GM12891 (cell line): Measurements from ENCODE around the gene LGR5.

Experiments
- PAX5 ChIP-seq: IDR thresholded peaks from 2 replicates; pipeline ENCODE4 v1.6.1; 2011; ENCODE audit warnings: low read length, moderate library complexity, mild to moderate bottlenecking; ENCODE audit not compliant: insufficient read depth, severe bottlenecking
- POLR2A ChIP-seq: IDR thresholded peaks from 2 replicates; pipeline ENCODE4 v1.6.1; 2011; ENCODE audit warnings: low read depth, low read length, control low read depth
- POLR2AphosphoS5 ChIP-seq: IDR thresholded peaks from 2 replicates; pipeline ENCODE4 v1.6.1; 2011; ENCODE audit warnings: low read depth, low read length, control low read depth
- SPI1 ChIP-seq: IDR thresholded peaks from 2 replicates; pipeline ENCODE4 v1.6.1; 2011; ENCODE audit warnings: low read depth, low read length, control low read depth
- TAF1 ChIP-seq: IDR thresholded peaks from 2 replicates; pipeline ENCODE4 v1.6.1; 2011; ENCODE audit warnings: low read depth, low read length, control low read depth

DNA sequence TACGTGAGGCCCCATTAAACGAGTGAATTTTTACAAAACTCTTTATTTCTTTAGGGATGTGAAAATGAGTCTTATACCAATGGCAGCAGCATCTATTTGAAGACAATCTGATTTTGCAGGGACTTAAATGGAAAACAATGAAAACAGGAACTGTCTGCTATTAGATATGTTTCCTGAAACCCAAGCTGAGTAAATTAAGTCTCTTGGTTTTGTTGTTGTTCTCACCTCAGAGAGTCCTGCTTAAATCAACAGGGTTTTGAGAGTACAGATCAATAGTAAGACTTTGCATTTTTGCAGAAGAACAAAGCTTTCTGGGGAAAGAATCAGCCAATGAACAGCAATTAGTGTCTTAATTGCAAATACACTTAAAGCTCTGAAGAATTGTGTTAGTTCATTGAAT is 39.1 kb upstream of the LGR5 start:
- TF ChIP-seq POLR2A (no peak), TAF1 (no peak), POLR2AphosphoS5 (no peak), SPI1 (peak; percentile 40; the same call in 1 of the 2 replicates), PAX5 (no peak)
